Skin epidermis (tissue), 12 donors: ENCODE results near the gene CORO1C.
A peak's percentile ranks its signal among the peaks of the same experiment; 100 is the strongest.

ENCODE experiments used
- H3K27ac ChIP-seq, 21 experiments: fragments of 200-600 bp; sonication (generic) in 11 of 21; one replicate each; pipeline ENCODE4 v1.5.0; 2020; ENCODE audit warnings: mild to moderate bottlenecking in 3 of 21, inconsistent platforms in 2 of 21, moderate library complexity in 2 of 21
- H3K4me3 ChIP-seq, 7 experiments: fragments of 200-600 bp; sonication (generic) in 2 of 7; one replicate each; pipeline ENCODE4 v1.5.0; 2020; ENCODE audit warnings: inconsistent platforms in 2 of 7, mild to moderate bottlenecking in 2 of 7, moderate library complexity in 1 of 7

CORO1C gene

GRCh38 chr12:108598553-108599250 is 132.6 kb downstream of the CORO1C start:
- Histone ChIP-seq H3K27ac (peak overlapping the region in 11 of 21 experiments; percentile 27 to 90 (median 62)), H3K4me3 (peak overlapping the region in 1 of 7 experiments; percentile 35)

GRCh38 chr12:108597559-108598471 is 133.5 kb downstream of the CORO1C start, which contains the start of gene TMEM119:
TMEM119 (minus strand) TSS chr12:108598084; CDS start chr12:108592383, 5,701 bp downstream.
- Histone ChIP-seq H3K4me3 (peak within 1 kb of the TSS; percentile 27 to 40 (median 34)), H3K27ac (peak within 1 kb of the TSS in 17 of 21 experiments; percentile 3 to 90 (median 62))

- H3K4me3 ChIP-seq: peak overlapping the region; percentile 27 to 40 (median 34)
Observed at GRCh38 chr12:108596854-108597558, 134.3 kb downstream of the CORO1C start.

GRCh38 chr12:108595711-108596647 is 135.3 kb downstream of the CORO1C start:
- Histone ChIP-seq H3K4me3 (peak overlapping the region; percentile 27 to 40 (median 34)), H3K27ac (peak overlapping the region in 10 of 21 experiments; percentile 6 to 90 (median 61))

More at GRCh38 chr12:108596854-108597558, 134.3 kb downstream of the CORO1C start:
- peak overlapping the region in 14 of 21 experiments; percentile 3 to 90 (median 61) for H3K27ac ChIP-seq
